Epithelial cell of prostate (primary cell): ENCODE data around the gene MEN1.
A peak's percentile ranks its signal among the peaks of the same experiment; 100 is the strongest.
"Not testable (repeated sequence)": the region's sequence is repeated elsewhere in the genome, so short reads cannot be mapped to it uniquely, and the experiment has no call there.

Experiments used
- DNase-seq: peaks from one replicate; pipeline ENCODE4 v3.0.0-alpha.2; 2011; ENCODE audit warnings: low read depth, low spot score
- H3K27ac ChIP-seq: fragments of 450-650 bp; 2 replicates; pipeline ENCODE4 v1.5.1; 2017; ENCODE audit warnings: mild to moderate bottlenecking

MEN1 gene

GRCh38 chr11:64846998-64847666, 36.8 kb upstream of the MEN1 start:
- peak overlapping the region; percentile 90 for H3K27ac ChIP-seq
- no peak for DNase-seq

GRCh38 chr11:64845776-64846129, 35.4 kb upstream of the MEN1 start:
- H3K27ac ChIP-seq: peak overlapping the region; percentile 90

GRCh38 chr11:64845129-64845775, 34.9 kb upstream of the MEN1 start:
- DNase-seq: no peak
- H3K27ac ChIP-seq: peak overlapping the region; percentile 90

More at GRCh38 chr11:64845776-64846129, 35.4 kb upstream of the MEN1 start:
- DNase-seq: not testable (repeated sequence)

- no peak for DNase-seq
- peak within 1 kb of the TSS; percentile 90 for H3K27ac ChIP-seq
These were observed 34.2 kb upstream of the MEN1 start, which contains the start of gene CDC42BPG for GRCh38 chr11:64844330-64845128. Gene CDC42BPG (minus strand): TSS chr11:64844653. CDS start chr11:64844569, 84 bp downstream.

- DNase-seq: no peak
- peak overlapping the region; percentile 90 for H3K27ac ChIP-seq
These were observed 33.5 kb upstream of the MEN1 start for GRCh38 chr11:64843686-64844329.

GRCh38 chr11:64842851-64843685, 32.7 kb upstream of the MEN1 start:
- DNase-seq: no peak
- H3K27ac ChIP-seq: peak overlapping the region; percentile 90

GRCh38 chr11:64842366-64842759, 32.0 kb upstream of the MEN1 start:
- peak overlapping the region; percentile 90 for H3K27ac ChIP-seq

GRCh38 chr11:64841592-64842365, 31.4 kb upstream of the MEN1 start:
- DNase-seq: no peak
- H3K27ac ChIP-seq: peak overlapping the region; percentile 90

More at GRCh38 chr11:64842366-64842759, 32.0 kb upstream of the MEN1 start:
- DNase-seq: no peak

- H3K27ac ChIP-seq: peak overlapping the region; percentile 17
- no peak for DNase-seq
These were observed 29.8 kb upstream of the MEN1 start for GRCh38 chr11:64839887-64840782.

- peak overlapping the region; percentile 17 for H3K27ac ChIP-seq
- no peak for DNase-seq
These were observed 29.0 kb upstream of the MEN1 start for GRCh38 chr11:64839335-64839734.

GRCh38 chr11:64838600-64839334, 28.4 kb upstream of the MEN1 start:
- no peak overlapping the region for H3K27ac ChIP-seq
- no peak for DNase-seq

GRCh38 chr11:64837887-64838351, 27.6 kb upstream of the MEN1 start:
- no peak for DNase-seq
- no peak overlapping the region for H3K27ac ChIP-seq

- no peak for DNase-seq
- H3K27ac ChIP-seq: no peak overlapping the region
These were observed 26.2 kb upstream of the MEN1 start for GRCh38 chr11:64836448-64837072.

GRCh38 chr11:64835616-64836447, 25.5 kb upstream of the MEN1 start:
- no peak for DNase-seq
- peak overlapping the region; percentile 54 for H3K27ac ChIP-seq

GRCh38 chr11:64834723-64835615, 24.6 kb upstream of the MEN1 start:
- peak overlapping the region; percentile 54 for H3K27ac ChIP-seq
- DNase-seq: no peak
